ENCODE data around the gene GRAMD2B. TPM values are rescaled to one million over a fixed set of nuclear protein-coding genes. Genes with fewer than 3 reads are reported as not detected.
A peak's percentile ranks its signal among the peaks of the same experiment; 100 is the strongest.

GRAMD2B gene
- total RNA-seq, 1 donor from 2014 or later: 7.1 TPM

- Mint-ChIP-seq H3K36me3 (ENCODE audit: low read depth) (peaks cover 6% of the 10 kb centered on the region), H3K4me3 (no peak overlapping the region), H3K27me3 (ENCODE audit: low read depth) (no peaks in the 10 kb centered on the region), H3K9me3 (peaks cover 6% of the 10 kb centered on the region), H3K4me1 (peaks cover 40% of the 10 kb centered on the region), H3K27ac (ENCODE audit: unreplicated experiment) (no peak overlapping the region)
- DNase-seq (ENCODE audit: low read depth, low spot score): no peak
- TF ChIP-seq CTCF (conservative IDR thresholded peaks at IDR 0.05): no peak
Measured at GRCh38 chr5:126527158-126527557, 103.9 kb downstream of the GRAMD2B start.

GRCh38 chr5:126527892-126528291 is 104.7 kb downstream of the GRAMD2B start:
- Mint-ChIP-seq H3K4me3 (no peak overlapping the region), H3K36me3 (ENCODE audit: low read depth) (peaks cover 6% of the 10 kb centered on the region), H3K9me3 (peaks cover 6% of the 10 kb centered on the region), H3K4me1 (peaks cover 47% of the 10 kb centered on the region), H3K27ac (ENCODE audit: unreplicated experiment) (no peak overlapping the region), H3K27me3 (ENCODE audit: low read depth) (no peaks in the 10 kb centered on the region)
- no peak for TF ChIP-seq CTCF (conservative IDR thresholded peaks at IDR 0.05)
- DNase-seq (ENCODE audit: low read depth, low spot score): no peak

GRCh38 chr5:126531543-126532120 is 108.4 kb downstream of the GRAMD2B start:
- Mint-ChIP-seq H3K4me3 (peak overlapping the region; percentile 42), H3K9me3 (peaks cover 4% of the 10 kb centered on the region), H3K4me1 (peaks cover 32% of the 10 kb centered on the region), H3K27me3 (ENCODE audit: low read depth) (no peaks in the 10 kb centered on the region), H3K36me3 (ENCODE audit: low read depth) (peaks cover 4% of the 10 kb centered on the region), H3K27ac (ENCODE audit: unreplicated experiment) (peak overlapping the region; percentile 45)
- peak; percentile 22 for DNase-seq (ENCODE audit: low read depth, low spot score)
- no peak for TF ChIP-seq CTCF (conservative IDR thresholded peaks at IDR 0.05)

- DNase-seq (ENCODE audit: low read depth, low spot score): no peak
- Mint-ChIP-seq H3K27me3 (ENCODE audit: low read depth) (no peaks in the 10 kb centered on the region), H3K4me3 (no peak overlapping the region), H3K36me3 (ENCODE audit: low read depth) (no peaks in the 10 kb centered on the region), H3K4me1 (peaks cover 47% of the 10 kb centered on the region), H3K27ac (ENCODE audit: unreplicated experiment) (no peak overlapping the region), H3K9me3 (no peaks in the 10 kb centered on the region)
- TF ChIP-seq CTCF (conservative IDR thresholded peaks at IDR 0.05): no peak
Measured at GRCh38 chr5:126534553-126534952, 111.3 kb downstream of the GRAMD2B start.

GRCh38 chr5:126535856-126536545 is 112.8 kb downstream of the GRAMD2B start:
- Mint-ChIP-seq H3K4me1 (peaks cover 42% of the 10 kb centered on the region), H3K27me3 (ENCODE audit: low read depth) (no peaks in the 10 kb centered on the region), H3K9me3 (no peaks in the 10 kb centered on the region), H3K27ac (ENCODE audit: unreplicated experiment) (peak overlapping the region; percentile 45), H3K36me3 (ENCODE audit: low read depth) (no peaks in the 10 kb centered on the region), H3K4me3 (no peak overlapping the region)
- no peak for DNase-seq (ENCODE audit: low read depth, low spot score)
- TF ChIP-seq CTCF (conservative IDR thresholded peaks at IDR 0.05): no peak

All from neural crest cell (in vitro differentiated cells).